ENCODE data around the gene IL4I1.

GRCh38 chr19:49869484-49870308 lies 27.0 kb downstream of the IL4I1 start:
- TF ChIP-seq NFIC (IDR thresholded peaks at IDR 0.05) (no peak), RAD21 (IDR thresholded peaks at IDR 0.05; ENCODE audit: low read depth) (no peak), MAX (IDR thresholded peaks at IDR 0.05) (peak; percentile 85), YY1 (IDR thresholded peaks at IDR 0.05; ENCODE audit: low read depth) (no peak), CREB1 (IDR thresholded peaks at IDR 0.05; ENCODE audit: low read depth) (peak; percentile 59; the same call in 1 of the 2 replicates), EP300 (IDR thresholded peaks at IDR 0.05; ENCODE audit: borderline replicate concordance) (peak; percentile 52; the same call in 1 of the 2 replicates), REST (IDR thresholded peaks at IDR 0.05; ENCODE audit: low read depth) (no peak), USF1 (IDR thresholded peaks at IDR 0.05) (no peak)

Data from Ishikawa (cell line).